NCI-H2196 treated with DMSO at 0.1 percent for 48 hours (cell line): Measurements from ENCODE around the gene ITPK1.

Experiments
- DNase-seq: peaks from one replicate; lab custom pipeline; 2025; ENCODE audit not compliant: unreplicated experiment; lab: John Stamatoyannopoulos, UW

The ITPK1 gene

GRCh38 chr14:92902726-92903125 is 213.0 kb downstream of the ITPK1 start:
- DNase-seq: no peak

GRCh38 chr14:92902191-92902590 is 213.5 kb downstream of the ITPK1 start:
- no peak for DNase-seq

GRCh38 chr14:92900660-92901059 is 215.1 kb downstream of the ITPK1 start:
- no peak for DNase-seq

GRCh38 chr14:92898566-92899131 is 217.1 kb downstream of the ITPK1 start:
- no peak for DNase-seq

- no peak for DNase-seq
Measured at GRCh38 chr14:92897922-92898565, 217.7 kb downstream of the ITPK1 start.

GRCh38 chr14:92895352-92895878 is 220.3 kb downstream of the ITPK1 start:
- DNase-seq: no peak

- no peak for DNase-seq
Measured at GRCh38 chr14:92892589-92892988, 223.1 kb downstream of the ITPK1 start.

- DNase-seq: no peak
Measured at GRCh38 chr14:92890830-92891588, 224.7 kb downstream of the ITPK1 start.

- DNase-seq: no peak
Measured at GRCh38 chr14:92888896-92889295, 226.8 kb downstream of the ITPK1 start.

- DNase-seq: no peak
Measured at GRCh38 chr14:92887157-92887556, 228.6 kb downstream of the ITPK1 start.
